Activated B cell treated with CpG ODN at 0.5 μM for 24 hours (primary cell): ENCODE data around the gene CDKN3. TPM values are rescaled to one million over a fixed set of nuclear protein-coding genes. Genes with fewer than 3 reads are reported as not detected.
"Not testable (repeated sequence)": the region's sequence is repeated elsewhere in the genome, so short reads cannot be mapped to it uniquely, and the experiment has no call there.

ENCODE experiments used
- ATAC-seq: fragments of 200-7000 bp; cut with Tn5 transposase; one replicate; pipeline ENCODE4 v1.10.0; 2021; ENCODE audit warnings: low read depth, mild to moderate bottlenecking, moderate library complexity
- CTCF ChIA-PET: fragments of 350-600 bp; sonication (Branson Sonifier 250); formaldehyde crosslinking; loops from one replicate; lab custom pipeline; 2021; ENCODE audit warnings: antibody characterized with exemption; lab: Charles Lee
- POLR2A ChIA-PET: fragments of 350-600 bp; sonication (Branson Sonifier 250); formaldehyde crosslinking; loops from one replicate; lab custom pipeline; 2021; ENCODE audit warnings: antibody characterized with exemption; lab: Charles Lee
- DNase-seq: peaks from one replicate; pipeline ENCODE4 v3.0.0; 2022
- H3K27ac Mint-ChIP-seq: one replicate; pipeline ENCODE4 v1.8.0; 2020; ENCODE audit warnings: mixed read lengths
- H3K27me3 Mint-ChIP-seq: one replicate; pipeline ENCODE4 v1.8.0; 2021; ENCODE audit warnings: mixed read lengths
- H3K36me3 Mint-ChIP-seq: one replicate; pipeline ENCODE4 v1.8.0; 2021; ENCODE audit warnings: low read depth, mixed read lengths
- H3K4me1 Mint-ChIP-seq: one replicate; pipeline ENCODE4 v1.8.0; 2021; ENCODE audit warnings: mixed read lengths
- H3K4me3 Mint-ChIP-seq: one replicate; pipeline ENCODE4 v1.8.0; 2020; ENCODE audit warnings: mild to moderate bottlenecking, mixed read lengths
- H3K9me3 Mint-ChIP-seq: one replicate; pipeline ENCODE4 v1.8.0; 2020; ENCODE audit warnings: mixed read lengths
- intact Hi-C: fragments of 100-400 bp; cut with micrococcal nuclease; formaldehyde crosslinking; loops from one replicate; pipeline ENCODE4 v1.15.1; 2024
- total RNA-seq: library from RNA; stranded (reverse); gene quantifications from 2 replicates; pipeline ENCODE4 v1.2.3, GENCODE V29; 2022
- TF ChIP-seq, protein P1 (sequence below): fragments of 200-600 bp; IDR thresholded peaks from one replicate; pipeline ENCODE4 v1.8.0; 2022; ENCODE audit warnings: antibody characterized with exemption, mild to moderate bottlenecking

CDKN3 gene
- total RNA-seq, 1 donor from 2014 or later = 0.91 TPM

DNA sequence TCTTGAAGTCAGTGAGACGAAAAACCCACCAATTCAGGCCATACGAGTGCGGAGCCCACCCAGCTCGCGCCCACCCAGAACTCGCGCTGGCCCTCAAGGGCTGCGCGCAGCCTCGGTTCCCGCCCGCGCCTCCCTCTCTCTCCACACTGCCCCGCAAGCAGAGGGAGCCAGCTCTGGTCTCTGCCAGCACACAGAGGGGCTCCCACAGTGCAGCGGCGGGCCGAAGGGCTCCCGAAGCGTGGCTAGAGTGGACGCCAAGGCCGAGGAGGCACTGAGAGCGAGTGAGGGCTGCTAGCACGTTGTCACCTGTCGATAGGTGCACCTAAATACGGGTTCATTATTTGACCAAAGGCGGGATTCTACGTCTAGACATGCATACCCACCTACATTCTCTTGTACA is 2.2 kb upstream of the CDKN3 start:
- H3K27ac Mint-ChIP-seq = no peak overlapping the region
- H3K9me3 Mint-ChIP-seq = no peaks in the 10 kb centered on the region
- H3K4me1 Mint-ChIP-seq = peaks cover 23% of the 10 kb centered on the region
- no peak for ATAC-seq
- no peaks in the 10 kb centered on the region for H3K27me3 Mint-ChIP-seq
- ChIA-PET CTCF (no interaction called here), POLR2A (no interaction called here)
- H3K4me3 Mint-ChIP-seq = no peak overlapping the region
- no peaks in the 10 kb centered on the region for H3K36me3 Mint-ChIP-seq
- DNase-seq = no peak
- intact Hi-C loops = no loop called here
- TF ChIP-seq, protein P1, sequence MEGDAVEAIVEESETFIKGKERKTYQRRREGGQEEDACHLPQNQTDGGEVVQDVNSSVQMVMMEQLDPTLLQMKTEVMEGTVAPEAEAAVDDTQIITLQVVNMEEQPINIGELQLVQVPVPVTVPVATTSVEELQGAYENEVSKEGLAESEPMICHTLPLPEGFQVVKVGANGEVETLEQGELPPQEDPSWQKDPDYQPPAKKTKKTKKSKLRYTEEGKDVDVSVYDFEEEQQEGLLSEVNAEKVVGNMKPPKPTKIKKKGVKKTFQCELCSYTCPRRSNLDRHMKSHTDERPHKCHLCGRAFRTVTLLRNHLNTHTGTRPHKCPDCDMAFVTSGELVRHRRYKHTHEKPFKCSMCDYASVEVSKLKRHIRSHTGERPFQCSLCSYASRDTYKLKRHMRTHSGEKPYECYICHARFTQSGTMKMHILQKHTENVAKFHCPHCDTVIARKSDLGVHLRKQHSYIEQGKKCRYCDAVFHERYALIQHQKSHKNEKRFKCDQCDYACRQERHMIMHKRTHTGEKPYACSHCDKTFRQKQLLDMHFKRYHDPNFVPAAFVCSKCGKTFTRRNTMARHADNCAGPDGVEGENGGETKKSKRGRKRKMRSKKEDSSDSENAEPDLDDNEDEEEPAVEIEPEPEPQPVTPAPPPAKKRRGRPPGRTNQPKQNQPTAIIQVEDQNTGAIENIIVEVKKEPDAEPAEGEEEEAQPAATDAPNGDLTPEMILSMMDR = no peak

DNA sequence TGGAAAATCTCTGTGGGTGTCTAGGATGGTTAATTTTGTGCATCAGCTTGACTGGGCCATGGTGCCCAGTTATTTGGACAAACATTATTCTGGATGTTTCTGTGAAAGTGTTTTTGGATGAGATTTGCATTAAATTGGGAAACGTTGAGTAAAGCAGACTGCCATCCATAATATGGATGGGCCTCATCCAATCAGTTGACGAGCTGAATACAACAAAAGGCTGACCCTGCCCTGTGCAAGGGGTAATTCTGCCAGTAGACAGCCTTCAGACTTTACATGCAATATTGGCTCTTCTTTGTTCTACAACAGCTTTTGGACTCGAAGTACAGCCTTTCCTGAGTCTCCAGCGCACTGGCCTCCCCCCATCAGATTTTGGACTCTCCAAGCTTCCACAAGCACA is 1.5 kb upstream of the CDKN3 start:
- Mint-ChIP-seq H3K4me1 (peaks cover 23% of the 10 kb centered on the region), H3K4me3 (no peak overlapping the region), H3K36me3 (no peaks in the 10 kb centered on the region), H3K27ac (no peak overlapping the region), H3K27me3 (no peaks in the 10 kb centered on the region), H3K9me3 (no peaks in the 10 kb centered on the region)
- intact Hi-C loops = loop anchor here (5.0 kb wide), 1 partner anchor 1243 kb away; the partner anchor contains the start of gene DDHD1
- TF ChIP-seq, protein P1 = no peak
- POLR2A ChIA-PET = interaction anchor here (0.6 kb wide), 1 partner anchor 174 kb away, joined by 3 read pairs; no protein-coding TSS in a partner anchor
- ATAC-seq (no peak), DNase-seq (no peak)
- CTCF ChIA-PET = no interaction called here

DNA sequence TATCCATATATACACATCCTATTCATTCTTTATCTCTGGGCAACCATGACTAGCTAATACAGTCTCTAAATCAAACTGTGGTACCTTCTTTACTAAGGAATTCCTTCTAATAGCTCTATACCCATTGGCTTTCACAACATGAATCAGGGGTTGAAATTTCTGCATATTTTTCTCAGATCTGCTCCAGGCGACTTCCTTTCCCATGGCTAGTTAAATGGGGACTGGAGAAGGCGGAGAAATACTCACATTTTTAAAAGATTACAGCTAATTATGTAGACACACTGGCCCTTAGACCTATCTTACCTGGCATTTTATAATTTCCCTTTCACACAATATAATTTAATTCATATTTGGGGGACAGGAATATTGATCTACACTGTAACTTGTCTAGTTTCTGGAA is 1.1 kb upstream of the CDKN3 start:
- Mint-ChIP-seq H3K36me3 (no peaks in the 10 kb centered on the region), H3K9me3 (no peaks in the 10 kb centered on the region), H3K4me1 (peaks cover 23% of the 10 kb centered on the region), H3K4me3 (no peak overlapping the region), H3K27ac (no peak overlapping the region), H3K27me3 (no peaks in the 10 kb centered on the region)
- ATAC-seq (no peak), DNase-seq (no peak)
- POLR2A ChIA-PET = interaction anchor here (0.6 to 0.7 kb wide), 2 partner anchors 174 to 1535 kb away, joined by 3 read pairs; no protein-coding TSS in a partner anchor
- CTCF ChIA-PET = no interaction called here
- intact Hi-C loops = loop anchor here (1.0 to 5.0 kb wide), 11 partner anchors 15 to 1688 kb away; partner anchors contain the start of genes CGRRF1, CNIH1, DDHD1 and GCH1
- TF ChIP-seq, protein P1 = no peak

DNA sequence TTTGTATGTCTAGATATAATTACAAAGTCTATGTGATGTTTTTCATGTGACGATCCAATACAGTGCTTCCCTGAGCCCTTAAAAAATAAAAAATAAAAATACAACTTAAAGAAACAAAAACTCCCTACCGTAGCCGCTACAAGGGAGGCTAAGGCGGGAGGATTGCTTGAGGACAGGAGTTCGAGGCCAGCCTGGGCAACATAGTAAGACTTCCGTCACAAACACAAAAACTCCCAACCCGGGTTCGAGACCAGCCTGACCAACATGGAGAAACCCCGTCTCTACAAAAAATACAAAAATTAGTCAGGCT is 669 bp upstream of the CDKN3 start:
- ChIA-PET CTCF (no interaction called here), POLR2A (interaction anchor here (0.7 to 1.7 kb wide), 5 partner anchors 39 to 1606 kb away, joined by 3 to 4 read pairs (median 4); partner anchors contain the start of gene DDHD1)
- TF ChIP-seq, protein P1 = no peak
- Mint-ChIP-seq H3K27me3 (no peaks in the 10 kb centered on the region), H3K27ac (no peak overlapping the region), H3K36me3 (no peaks in the 10 kb centered on the region), H3K4me1 (peaks cover 23% of the 10 kb centered on the region), H3K4me3 (peak overlapping the region; percentile 86), H3K9me3 (no peaks in the 10 kb centered on the region)
- intact Hi-C loops = loop anchor here (1.0 to 5.0 kb wide), 11 partner anchors 15 to 1689 kb away; partner anchors contain the start of genes CGRRF1, CNIH1, DDHD1 and GCH1
- DNase-seq (no peak), ATAC-seq (no peak)

DNA sequence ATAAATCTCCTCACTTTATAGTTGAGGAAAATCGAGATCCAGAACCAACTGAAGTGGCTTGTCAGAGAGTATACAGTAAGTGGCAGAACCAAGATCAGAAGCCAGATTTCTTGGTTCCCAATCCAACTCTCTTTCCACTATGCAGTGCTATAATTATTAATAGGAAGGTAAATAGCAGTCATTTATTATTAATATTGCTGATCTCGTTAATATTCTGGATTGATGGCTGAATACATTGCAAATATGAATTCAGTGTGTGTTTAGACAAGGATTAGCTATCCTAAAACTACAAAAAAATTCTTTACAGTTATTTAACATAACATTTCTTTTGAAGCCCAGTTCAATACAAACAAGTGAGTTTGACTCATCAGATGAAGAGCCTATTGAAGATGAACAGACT is 2.8 kb downstream of the CDKN3 start:
- H3K36me3 Mint-ChIP-seq = no peaks in the 10 kb centered on the region
- ATAC-seq (no peak), DNase-seq (no peak)
- H3K27ac Mint-ChIP-seq = no peak overlapping the region
- intact Hi-C loops = loop anchor here (5.0 kb wide), 1 partner anchor 1247 kb away; the partner anchor contains the start of gene DDHD1
- TF ChIP-seq, protein P1 = no peak
- peaks cover 23% of the 10 kb centered on the region for H3K4me1 Mint-ChIP-seq
- no peaks in the 10 kb centered on the region for H3K9me3 Mint-ChIP-seq
- ChIA-PET CTCF (no interaction called here), POLR2A (no interaction called here)
- H3K4me3 Mint-ChIP-seq = peak overlapping the region; percentile 8
- no peaks in the 10 kb centered on the region for H3K27me3 Mint-ChIP-seq

DNA sequence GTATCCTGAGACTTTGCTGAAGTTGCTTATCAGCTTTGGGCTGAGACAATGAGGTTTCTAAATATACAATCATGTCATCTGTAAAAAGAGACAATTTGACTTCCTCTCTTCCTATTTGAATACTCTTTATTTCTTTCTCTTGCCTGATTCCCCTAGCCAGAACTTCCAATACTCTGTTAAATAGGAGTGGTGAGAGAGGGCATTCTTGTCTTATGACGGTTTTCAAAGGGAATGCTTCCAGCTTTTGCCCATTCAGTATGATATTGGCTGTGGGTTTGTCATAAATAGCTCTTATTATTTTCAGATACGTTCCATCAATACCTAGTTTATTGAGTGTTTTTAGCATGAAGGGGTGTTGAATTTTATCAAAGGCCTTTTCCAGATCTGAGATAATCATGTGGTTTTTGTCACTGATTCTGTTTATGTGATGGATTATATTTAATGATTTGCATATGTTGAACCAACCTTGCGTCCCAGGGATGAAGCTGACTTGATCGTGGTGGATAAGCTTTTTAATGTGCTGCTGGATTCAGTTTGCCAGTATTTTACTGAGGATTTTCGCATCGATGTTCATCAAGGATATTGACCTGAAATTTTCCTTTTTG is 6.7 kb downstream of the CDKN3 start:
- not testable (repeated sequence) for H3K36me3 Mint-ChIP-seq

More for the DNA sequence above, 6.7 kb downstream of the CDKN3 start:
- ATAC-seq, POLR2A ChIA-PET, H3K4me1 Mint-ChIP-seq, H3K4me3 Mint-ChIP-seq, H3K27me3 Mint-ChIP-seq, CTCF ChIA-PET, intact Hi-C loops, DNase-seq, H3K9me3 Mint-ChIP-seq, H3K27ac Mint-ChIP-seq: not testable (repeated sequence)
